Motor neuron (in vitro differentiated cells): ENCODE results near the gene CLTCL1. TPM values are rescaled to one million over a fixed set of nuclear protein-coding genes. Genes with fewer than 3 reads are reported as not detected.

Experiments used
- ATAC-seq, 8 experiments: fragments of 200-7000 bp; cut with Tn5 transposase; replicated peaks in 6 of 8; 2 replicates each; pipeline ENCODE4 v1.8.0; 2021; ENCODE audit warnings: mild to moderate bottlenecking in 8 of 8, moderate library complexity in 8 of 8
- H3K27ac ChIP-seq, 2 donors: fragments of 250-450 bp; sonication (Bioruptor Pico); 2 replicates each; pipeline ENCODE4 v1.9.0; 2021; ENCODE audit warnings: antibody characterized with exemption in 2 of 2, mild to moderate bottlenecking in 2 of 2, moderate library complexity in 1 of 2
- H3K4me1 ChIP-seq, 2 donors: fragments of 250-450 bp; sonication (Bioruptor Pico); replicated peaks in 1 of 2; 2 replicates each; pipeline ENCODE4 v1.6.1; 2021; ENCODE audit warnings: antibody characterized with exemption in 2 of 2, mild to moderate bottlenecking in 2 of 2, moderate library complexity in 1 of 2
- H3K4me3 ChIP-seq, 5 donors: fragments of 250-450 bp; sonication (Bioruptor Pico); 2 replicates each; pipeline ENCODE4 v1.9.0; 2021; ENCODE audit warnings: antibody characterized with exemption in 5 of 5, mild to moderate bottlenecking in 5 of 5, moderate library complexity in 4 of 5
- WGBS, 10 experiments: fragments of 450-650 bp; shearing (Covaris generic); methylation state at CpG; one replicate each; pipeline ENCODE4 v1.0.0; 2022; 5-methylcytosine and 5-hydroxymethylcytosine counted together
- in situ Hi-C, 9 experiments: fragments of 400-800 bp; cut with MboI; loops; one replicate each; pipeline ENCODE4 v1.15.0; 2021; ENCODE audit warnings: low sequenced_read_pairs in 9 of 9, low pct_unique_long_range_greater_than_20kb in 2 of 9; ENCODE audit not compliant: unreplicated experiment in 9 of 9
- total RNA-seq, 8 experiments: library from RNA; unstranded; fragments of 300-600 nt; gene quantifications; 2 replicates each; pipeline versions ENCODE4 v1.2.3 to v1.2.4, GENCODE V29; 2022

The CLTCL1 gene
- total RNA-seq, 8 experiments from 2014 or later: 3.5 to 12.8 (median 6.1) TPM

- ATAC-seq: no peak
- WGBS, 10 experiments: 80 to 100% (median 100%) methylated on average over 1 to 2 of the region's 9 CpGs; no CpG with 5 or more reads in 7 of the 10 experiments
- Histone ChIP-seq H3K4me1 (peaks cover 7 to 8% of the 10 kb centered on the region in 2 donors), H3K4me3 (no peak overlapping the region), H3K27ac (no peak overlapping the region)
- in situ Hi-C loops: no loop called here
These were observed 152.5 kb downstream of the CLTCL1 start for GRCh38 chr22:19139001-19139356.

DNA sequence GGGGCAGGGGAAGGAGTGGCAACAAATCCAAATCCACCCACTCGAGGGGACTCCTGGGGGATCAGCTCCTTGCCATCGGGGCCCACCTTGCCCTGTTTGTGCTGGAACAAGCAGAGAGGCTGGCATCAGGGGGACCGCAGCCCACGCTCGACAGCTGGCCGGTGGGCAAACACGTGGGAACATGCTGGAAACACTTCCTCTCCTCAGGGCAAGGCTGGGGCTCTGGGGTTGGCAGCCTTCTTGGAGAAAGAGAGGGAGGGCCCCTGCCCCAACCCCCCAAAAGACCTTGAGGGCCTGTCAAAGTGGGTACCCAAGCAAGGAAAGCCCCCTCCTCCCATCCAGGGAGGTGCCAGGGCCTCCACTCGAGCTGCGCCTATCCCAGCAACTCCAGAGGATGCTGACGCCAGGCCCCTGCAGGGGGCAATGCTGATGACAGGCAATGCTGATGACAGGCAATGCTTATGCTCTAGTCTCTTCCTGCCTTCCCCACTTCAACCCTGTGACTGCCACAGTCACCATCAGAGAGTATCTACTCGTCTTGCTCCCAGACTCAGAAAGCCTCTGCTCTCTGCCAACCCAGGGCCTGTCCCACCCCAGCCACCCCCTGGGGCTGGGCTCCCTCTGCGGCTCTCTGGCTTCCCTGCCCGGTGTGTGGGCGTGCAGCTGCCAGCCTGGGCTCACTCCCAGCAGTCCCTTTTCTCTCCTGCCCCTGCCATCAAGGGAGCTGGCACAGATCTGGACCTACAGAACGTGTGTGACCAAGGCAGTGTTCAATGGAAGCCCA is 153.1 kb downstream of the CLTCL1 start:
- WGBS, 10 experiments: 67 to 100% (median 90%) methylated on average over 1 to 4 of the region's 15 CpGs; no CpG with 5 or more reads in 6 of the 10 experiments
- H3K4me1 ChIP-seq: peaks cover 2 to 4% of the 10 kb centered on the region in 2 donors
- no peak overlapping the region for H3K27ac ChIP-seq
- in situ Hi-C loops: no loop called here
- no peak overlapping the region for H3K4me3 ChIP-seq
- no peak for ATAC-seq

DNA sequence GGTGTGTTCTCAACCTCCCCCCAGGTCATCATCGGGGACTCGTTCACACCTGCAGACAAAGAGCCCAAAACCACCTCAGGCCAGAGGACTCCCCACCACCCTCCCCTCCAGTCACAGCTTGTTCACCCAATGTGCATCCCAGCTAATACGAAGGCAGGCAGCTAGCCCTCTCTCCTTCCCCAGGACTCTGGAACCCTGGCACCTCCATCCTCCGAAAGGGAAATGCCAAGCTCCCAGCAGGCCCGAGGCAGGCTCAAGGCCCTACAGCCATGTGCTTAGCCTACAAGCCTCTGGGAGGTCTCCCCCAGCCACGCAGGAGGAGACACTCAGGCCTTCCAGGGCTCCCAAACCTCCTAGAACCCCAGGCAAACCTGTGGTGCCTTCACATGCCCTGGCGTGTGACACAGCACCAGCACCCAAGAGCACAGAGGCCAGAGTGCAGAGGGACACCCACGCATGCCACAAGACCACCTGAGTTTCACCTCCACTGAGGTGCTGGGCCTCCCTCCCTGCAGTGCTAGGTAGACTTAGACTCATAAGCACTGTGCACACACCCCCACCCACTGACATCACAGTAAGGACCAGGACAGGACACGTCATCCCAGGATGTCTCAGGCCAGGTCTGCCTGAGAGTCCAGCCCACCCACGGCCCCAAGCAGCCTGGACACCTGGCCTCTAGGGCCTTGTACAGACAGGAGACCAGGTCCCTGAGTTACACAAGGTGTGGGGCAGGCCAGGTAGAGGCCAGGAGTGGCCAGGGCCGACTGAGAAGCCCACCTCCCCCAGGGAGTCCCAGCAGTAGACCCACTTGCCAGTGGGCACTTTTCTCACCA is 153.9 kb downstream of the CLTCL1 start:
- 80 to 100% (median 99%) methylated on average over 1 to 4 of the region's 11 CpGs; no CpG with 5 or more reads in 4 of the 10 experiments for WGBS, 10 experiments
- Histone ChIP-seq H3K27ac (no peak overlapping the region), H3K4me1 (no peaks in the 10 kb centered on the region), H3K4me3 (no peak overlapping the region)
- in situ Hi-C loops: no loop called here
- no peak for ATAC-seq

GRCh38 chr22:19136915-19137314 is 154.6 kb downstream of the CLTCL1 start:
- Histone ChIP-seq H3K4me1 (no peaks in the 10 kb centered on the region), H3K27ac (no peak overlapping the region), H3K4me3 (no peak overlapping the region)
- WGBS, 10 experiments: 83 to 100% (median 95%) methylated on average over 2 to 8 of the region's 10 CpGs; no CpG with 5 or more reads in 7 of the 10 experiments
- no peak for ATAC-seq
- in situ Hi-C loops: no loop called here

DNA sequence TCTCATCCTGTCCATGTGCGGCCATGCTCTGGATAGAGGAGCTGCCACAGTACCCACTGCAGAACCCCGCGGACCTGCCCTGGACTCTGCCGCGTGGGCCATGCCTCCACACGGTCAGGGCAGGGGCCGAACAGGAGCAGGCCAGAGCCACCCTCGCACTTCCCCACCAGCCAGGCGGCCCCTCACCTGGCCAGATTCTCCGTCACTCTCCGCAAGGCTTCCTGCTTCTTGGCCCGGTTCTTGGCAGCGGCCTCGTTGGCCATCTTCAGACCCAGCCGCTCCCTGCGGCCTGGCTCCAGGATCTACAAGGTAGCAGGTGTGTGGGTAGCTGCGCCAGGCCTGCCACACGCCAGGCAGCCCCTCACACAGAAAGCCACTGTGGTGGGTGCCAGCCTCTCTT is 156.6 kb downstream of the CLTCL1 start:
- Histone ChIP-seq H3K4me3 (no peak overlapping the region), H3K27ac (peak overlapping the region in 1 of 2 donors; percentile 19), H3K4me1 (no peaks in the 10 kb centered on the region)
- 100% methylated on average over 2 of the region's 18 CpGs; no CpG with 5 or more reads in 9 of the 10 experiments for WGBS, 10 experiments
- peak in 3 of 8 experiments; percentile 8 to 15 (median 12) for ATAC-seq
- in situ Hi-C loops: no loop called here

GRCh38 chr22:19134176-19134831 is 157.2 kb downstream of the CLTCL1 start:
- in situ Hi-C loops: no loop called here
- Histone ChIP-seq H3K4me3 (no peak overlapping the region), H3K4me1 (no peaks in the 10 kb centered on the region), H3K27ac (peak overlapping the region in 1 of 2 donors; percentile 19)
- 60 to 100% (median 97%) methylated on average over 1 to 10 of the region's 21 CpGs; no CpG with 5 or more reads in 6 of the 10 experiments for WGBS, 10 experiments
- peak in 4 of 8 experiments; percentile 11 to 33 (median 24) for ATAC-seq

GRCh38 chr22:19133561-19133960 is 158.0 kb downstream of the CLTCL1 start:
- no peaks in the 10 kb centered on the region for H3K4me1 ChIP-seq
- 63 to 100% (median 100%) methylated on average over 2 to 4 of the region's 13 CpGs; no CpG with 5 or more reads in 7 of the 10 experiments for WGBS, 10 experiments
- peak overlapping the region in 1 of 2 donors; percentile 6 for H3K27ac ChIP-seq
- in situ Hi-C loops: no loop called here
- no peak overlapping the region for H3K4me3 ChIP-seq
- no peak for ATAC-seq

DNA sequence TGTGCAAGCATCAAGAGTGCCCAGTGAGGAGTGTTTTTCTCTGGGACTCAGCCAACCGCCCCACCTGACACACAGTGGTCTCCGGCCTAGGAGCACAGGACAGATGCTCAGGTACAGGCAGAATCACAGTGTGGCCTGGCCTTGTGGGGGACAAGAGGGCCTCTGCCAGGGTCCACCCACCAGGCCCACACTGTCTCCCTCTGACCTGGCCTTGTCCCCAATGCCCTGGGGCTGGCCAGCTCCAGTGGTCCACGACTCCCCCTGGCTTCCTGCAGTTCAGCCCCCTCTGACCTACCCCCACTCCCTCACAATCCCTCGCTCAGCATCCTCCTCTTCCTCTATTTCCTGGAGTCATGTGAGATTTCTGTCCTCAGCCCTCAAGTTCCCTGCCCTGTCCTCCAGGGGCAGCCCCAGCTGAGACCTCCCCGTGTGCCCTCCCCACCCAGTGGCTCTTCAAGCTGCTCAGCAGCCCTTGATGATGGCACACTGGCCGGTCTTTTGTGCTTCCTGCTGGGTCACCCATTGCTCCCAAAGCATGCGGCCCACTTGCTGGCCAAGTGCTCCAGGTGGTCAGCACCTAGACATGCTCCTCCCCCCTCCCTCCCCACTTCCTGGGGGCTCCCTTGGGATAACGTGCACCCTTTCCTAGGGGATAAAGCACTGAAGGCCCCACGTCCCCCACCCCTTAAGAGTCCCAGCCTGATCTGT is 158.7 kb downstream of the CLTCL1 start:
- no peaks in the 10 kb centered on the region for H3K4me1 ChIP-seq
- H3K27ac ChIP-seq: no peak overlapping the region
- in situ Hi-C loops: no loop called here
- WGBS, 10 experiments: 100% methylated on average over 1 of the region's 9 CpGs; no CpG with 5 or more reads in 9 of the 10 experiments
- H3K4me3 ChIP-seq: no peak overlapping the region
- ATAC-seq: peak in 4 of 8 experiments; percentile 8 to 23 (median 13)

DNA sequence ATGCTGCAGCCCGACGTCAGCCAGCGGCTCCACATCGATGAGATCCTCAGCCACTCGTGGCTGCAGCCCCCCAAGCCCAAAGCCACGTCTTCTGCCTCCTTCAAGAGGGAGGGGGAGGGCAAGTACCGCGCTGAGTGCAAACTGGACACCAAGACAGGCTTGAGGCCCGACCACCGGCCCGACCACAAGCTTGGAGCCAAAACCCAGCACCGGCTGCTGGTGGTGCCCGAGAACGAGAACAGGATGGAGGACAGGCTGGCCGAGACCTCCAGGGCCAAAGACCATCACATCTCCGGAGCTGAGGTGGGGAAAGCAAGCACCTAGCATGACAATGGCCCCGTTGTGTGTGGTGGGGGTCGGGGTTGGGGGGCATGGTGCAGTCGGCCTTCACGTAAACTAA is 159.4 kb downstream of the CLTCL1 start:
- no peaks in the 10 kb centered on the region for H3K4me1 ChIP-seq
- ATAC-seq: peak in 1 of 8 experiments; percentile 6
- peak overlapping the region in 1 of 2 donors; percentile 30 for H3K27ac ChIP-seq
- no peak overlapping the region for H3K4me3 ChIP-seq
- in situ Hi-C loops: no loop called here
- 80 to 93% (median 88%) methylated on average over 1 to 16 of the region's 20 CpGs; no CpG with 5 or more reads in 7 of the 10 experiments for WGBS, 10 experiments

DNA sequence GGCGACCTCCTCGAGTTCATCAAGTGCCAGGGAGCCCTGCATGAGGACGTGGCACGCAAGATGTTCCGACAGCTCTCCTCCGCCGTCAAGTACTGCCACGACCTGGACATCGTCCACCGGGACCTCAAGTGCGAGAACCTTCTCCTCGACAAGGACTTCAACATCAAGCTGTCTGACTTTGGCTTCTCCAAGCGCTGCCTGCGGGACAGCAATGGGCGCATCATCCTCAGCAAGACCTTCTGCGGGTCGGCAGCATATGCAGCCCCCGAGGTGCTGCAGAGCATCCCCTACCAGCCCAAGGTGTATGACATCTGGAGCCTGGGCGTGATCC is 159.9 kb downstream of the CLTCL1 start:
- no peak overlapping the region for H3K4me3 ChIP-seq
- WGBS, 10 experiments: 80 to 100% (median 97%) methylated on average over 1 to 16 of the region's 19 CpGs; no CpG with 5 or more reads in 2 of the 10 experiments
- ATAC-seq: no peak
- no peaks in the 10 kb centered on the region for H3K4me1 ChIP-seq
- H3K27ac ChIP-seq: peak overlapping the region in 1 of 2 donors; percentile 30
- in situ Hi-C loops: no loop called here

DNA sequence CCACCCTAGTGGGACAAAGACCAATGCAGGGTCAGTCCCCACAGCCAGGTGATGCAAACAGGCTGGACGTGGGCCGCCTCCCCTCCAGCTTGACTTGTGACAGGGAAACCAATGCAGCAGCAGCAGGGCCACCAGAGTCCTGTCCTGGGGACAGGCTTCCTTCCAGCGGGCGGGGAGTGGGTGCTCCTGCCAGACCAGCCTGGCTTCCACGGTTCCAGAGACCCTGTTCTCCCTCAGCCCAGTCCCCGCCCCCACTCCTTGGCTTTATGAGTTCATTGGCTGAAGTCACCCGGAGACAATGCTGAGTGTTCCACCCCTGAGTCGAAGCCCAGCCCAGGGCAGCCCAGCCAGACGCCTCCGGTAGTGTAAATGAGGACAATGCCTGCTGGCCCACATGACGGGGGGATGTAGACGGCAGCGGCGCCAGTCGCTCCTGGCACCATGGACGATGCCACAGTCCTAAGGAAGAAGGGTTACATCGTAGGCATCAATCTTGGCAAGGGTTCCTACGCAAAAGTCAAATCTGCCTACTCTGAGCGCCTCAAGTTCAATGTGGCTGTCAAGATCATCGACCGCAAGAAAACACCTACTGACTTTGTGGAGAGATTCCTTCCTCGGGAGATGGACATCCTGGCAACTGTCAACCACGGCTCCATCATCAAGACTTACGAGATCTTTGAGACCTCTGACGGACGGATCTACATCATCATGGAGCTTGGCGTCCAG is 160.4 kb downstream of the CLTCL1 start, which contains the start of gene TSSK2:
TSS of gene TSSK2 (plus strand) at position 350 of the 726 bp plus-strand sequence. CDS start at position 442, 92 bp downstream.
- ATAC-seq: no peak
- H3K27ac ChIP-seq: peak within 1 kb of the TSS in 1 of 2 donors; percentile 30
- in situ Hi-C loops: no loop called here
- 60 to 93% (median 86%) methylated on average over 2 to 8 of the region's 27 CpGs; no CpG with 5 or more reads in 4 of the 10 experiments for WGBS, 10 experiments
- no peak within 1 kb of the TSS for H3K4me3 ChIP-seq
- H3K4me1 ChIP-seq: no peaks in the 10 kb centered on the region

DNA sequence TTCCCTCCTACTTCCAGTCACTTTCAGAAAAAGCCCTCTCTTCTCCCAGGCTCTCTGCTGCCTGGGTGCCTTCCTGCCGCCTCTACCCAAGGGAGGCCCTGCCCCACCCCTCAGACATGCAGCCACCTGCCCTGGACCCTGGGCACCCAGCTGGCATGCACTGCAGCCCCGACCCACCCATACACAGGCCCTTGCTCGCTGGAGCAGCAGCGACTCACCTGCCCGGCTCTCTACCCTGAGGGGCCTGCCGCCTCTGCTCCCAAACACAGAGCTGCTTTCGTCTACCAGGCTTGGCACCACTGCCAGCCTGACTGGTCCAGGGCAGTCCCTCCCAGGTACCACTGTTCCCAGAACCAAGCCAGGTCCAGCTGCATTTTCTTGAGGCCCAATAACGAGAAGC is 161.6 kb downstream of the CLTCL1 start:
- Histone ChIP-seq H3K27ac (no peak overlapping the region), H3K4me3 (no peak overlapping the region), H3K4me1 (no peaks in the 10 kb centered on the region)
- no peak for ATAC-seq
- 63 to 93% (median 71%) methylated on average over 1 to 7 of the region's 8 CpGs; no CpG with 5 or more reads in 5 of the 10 experiments for WGBS, 10 experiments
- in situ Hi-C loops: no loop called here
